HG03175 (cell line): ENCODE results near the gene SMARCA2.
"Not testable (repeated sequence)": the region's sequence is repeated elsewhere in the genome, so short reads cannot be mapped to it uniquely, and the experiment has no call there.

Experiments
- ATAC-seq: cut with Tn5 transposase; IDR thresholded peaks from one replicate; pipeline ENCODE4 v1.9.1; 2021; ENCODE audit warnings: mild to moderate bottlenecking, moderate library complexity; ENCODE audit not compliant: unreplicated experiment

SMARCA2 gene

GRCh38 chr9:2134391-2134790, 119.2 kb downstream of the SMARCA2 start:
- no peak for ATAC-seq

DNA sequence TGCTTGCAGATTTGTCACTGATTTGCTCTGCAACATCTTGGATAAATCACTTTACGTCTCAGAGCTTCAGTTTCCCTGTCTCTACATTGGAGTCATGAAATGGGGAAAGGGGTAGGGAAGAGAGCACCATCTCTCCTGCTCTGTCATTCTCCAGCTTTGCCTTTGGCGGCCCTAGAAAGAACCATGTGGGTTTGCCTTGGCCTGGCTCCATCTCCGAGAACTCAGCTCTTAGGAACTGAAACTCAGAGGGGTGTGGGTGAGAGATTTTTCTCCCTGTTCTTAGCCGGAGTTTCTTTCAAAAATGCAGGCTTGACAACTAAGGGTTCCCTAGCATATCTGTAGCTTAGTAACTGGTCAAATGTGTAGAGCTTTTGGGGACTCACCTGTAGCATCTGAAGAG, 123.5 kb downstream of the SMARCA2 start:
- no peak for ATAC-seq

- ATAC-seq, result no peak
Measured at GRCh38 chr9:2140600-2141223, 125.6 kb downstream of the SMARCA2 start.

DNA sequence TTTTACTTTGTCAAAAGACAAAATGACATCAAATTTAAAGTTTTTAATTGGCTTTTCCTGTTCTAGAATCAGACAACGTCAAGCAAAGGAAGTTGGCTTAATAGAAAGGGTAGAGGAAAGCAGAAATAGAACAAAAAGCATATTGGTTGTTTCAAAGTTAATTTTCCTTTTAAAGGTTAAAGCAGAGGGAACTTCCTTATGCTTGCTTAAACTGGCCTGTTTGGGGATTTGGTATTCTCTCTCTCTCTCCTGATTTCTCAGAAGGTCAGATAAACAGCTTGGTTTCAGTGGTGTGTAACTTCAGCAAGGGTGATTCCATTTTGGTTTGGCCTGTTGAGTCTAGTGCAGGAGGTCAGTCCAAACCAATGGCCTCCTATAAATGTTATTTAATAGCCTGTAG, 127.1 kb downstream of the SMARCA2 start:
- ATAC-seq, result no peak

GRCh38 chr9:2144619-2145018, 129.5 kb downstream of the SMARCA2 start:
- no peak for ATAC-seq

- ATAC-seq, result no peak
Measured at GRCh38 chr9:2145746-2146145, 130.6 kb downstream of the SMARCA2 start.

DNA sequence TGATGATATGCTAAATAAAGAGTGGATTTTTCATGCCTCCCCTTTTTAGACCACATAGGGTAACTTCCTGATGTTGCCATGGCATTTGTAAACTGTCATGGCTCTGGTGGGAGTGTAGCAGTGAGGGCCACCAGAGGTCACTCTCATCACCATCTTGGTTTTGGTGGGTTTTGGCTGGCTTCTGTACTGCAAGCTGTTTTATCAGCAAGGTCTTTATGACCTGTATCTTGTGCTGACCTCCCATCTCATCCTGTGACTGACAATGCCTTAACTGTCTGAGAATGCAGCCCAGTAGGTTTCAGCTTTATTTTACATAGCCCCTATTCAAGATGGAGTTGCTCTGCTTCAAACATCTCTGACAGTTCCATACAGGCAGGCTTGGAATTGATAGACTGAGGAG, 131.6 kb downstream of the SMARCA2 start:
- not testable (repeated sequence) for ATAC-seq

GRCh38 chr9:2150338-2150737, 135.2 kb downstream of the SMARCA2 start:
- ATAC-seq, result no peak

- no peak for ATAC-seq
Measured at GRCh38 chr9:2151171-2151570, 136.0 kb downstream of the SMARCA2 start.

- ATAC-seq, result no peak
Measured at GRCh38 chr9:2152966-2153629, 138.0 kb downstream of the SMARCA2 start.

DNA sequence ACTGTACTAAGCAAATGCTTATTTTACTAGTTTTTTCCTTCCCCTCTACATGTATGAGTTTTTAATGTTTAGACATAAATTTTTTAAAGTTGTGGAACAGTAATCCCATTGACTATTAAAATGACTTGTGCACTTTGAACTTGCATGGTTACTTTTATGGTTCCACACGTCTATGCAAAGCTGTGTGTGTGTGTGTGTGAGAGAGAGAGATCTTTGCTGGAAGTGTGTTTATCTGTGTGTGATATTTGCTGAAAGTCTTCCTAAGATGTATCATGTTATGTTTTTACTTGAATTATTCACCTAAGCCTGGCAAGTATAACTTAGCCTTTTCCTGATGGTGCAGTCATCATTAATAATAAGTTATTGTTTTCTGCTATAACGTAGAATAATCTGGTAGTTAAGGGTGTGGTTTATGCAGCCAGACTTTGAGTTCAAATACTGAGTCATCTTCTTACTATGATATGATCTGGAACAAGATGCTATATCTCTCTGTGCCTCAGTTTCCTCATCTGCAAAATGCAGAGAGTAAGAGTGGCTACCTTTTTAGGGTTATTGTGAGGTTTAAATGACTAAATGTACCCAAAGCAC, 138.6 kb downstream of the SMARCA2 start:
- ATAC-seq, result no peak

DNA sequence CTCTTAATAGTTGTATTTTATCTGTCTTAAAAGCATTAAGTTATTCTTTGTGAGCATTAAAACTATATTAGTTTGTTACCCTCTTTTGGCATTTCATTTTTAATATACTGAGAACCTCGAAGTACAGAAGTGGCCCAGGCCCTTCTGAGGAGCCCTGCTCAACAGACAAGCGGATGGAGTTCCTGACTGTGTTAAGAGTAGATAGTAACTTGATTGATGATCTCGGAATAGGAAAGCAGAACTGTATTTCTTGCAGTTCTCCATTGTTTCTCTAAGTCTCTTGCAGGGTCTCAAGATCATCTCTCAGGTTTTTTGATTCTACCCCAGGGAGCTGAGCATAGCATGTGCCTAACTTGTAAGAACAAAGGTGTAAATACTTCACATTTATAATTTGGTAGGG, 139.6 kb downstream of the SMARCA2 start:
- no peak for ATAC-seq

DNA sequence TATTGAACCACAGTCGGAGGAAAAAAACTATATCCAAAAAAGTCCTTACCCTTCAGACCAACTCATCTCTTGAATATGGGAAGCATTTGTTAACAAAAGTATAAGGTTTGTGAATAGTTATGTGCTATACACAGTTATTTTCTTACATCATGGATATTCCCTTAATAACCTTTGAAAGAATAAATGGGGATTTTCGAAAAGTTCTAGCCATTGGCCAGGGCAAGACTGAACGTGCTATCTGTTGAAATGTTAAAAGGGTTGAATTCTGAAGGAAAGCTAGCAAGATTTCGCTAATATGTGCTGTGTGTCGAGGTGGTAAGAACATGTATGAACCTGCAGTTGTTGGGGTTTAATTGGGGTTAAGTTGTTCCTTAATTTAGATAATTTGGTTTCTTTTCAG, 140.8 kb downstream of the SMARCA2 start:
- ATAC-seq, result no peak

DNA sequence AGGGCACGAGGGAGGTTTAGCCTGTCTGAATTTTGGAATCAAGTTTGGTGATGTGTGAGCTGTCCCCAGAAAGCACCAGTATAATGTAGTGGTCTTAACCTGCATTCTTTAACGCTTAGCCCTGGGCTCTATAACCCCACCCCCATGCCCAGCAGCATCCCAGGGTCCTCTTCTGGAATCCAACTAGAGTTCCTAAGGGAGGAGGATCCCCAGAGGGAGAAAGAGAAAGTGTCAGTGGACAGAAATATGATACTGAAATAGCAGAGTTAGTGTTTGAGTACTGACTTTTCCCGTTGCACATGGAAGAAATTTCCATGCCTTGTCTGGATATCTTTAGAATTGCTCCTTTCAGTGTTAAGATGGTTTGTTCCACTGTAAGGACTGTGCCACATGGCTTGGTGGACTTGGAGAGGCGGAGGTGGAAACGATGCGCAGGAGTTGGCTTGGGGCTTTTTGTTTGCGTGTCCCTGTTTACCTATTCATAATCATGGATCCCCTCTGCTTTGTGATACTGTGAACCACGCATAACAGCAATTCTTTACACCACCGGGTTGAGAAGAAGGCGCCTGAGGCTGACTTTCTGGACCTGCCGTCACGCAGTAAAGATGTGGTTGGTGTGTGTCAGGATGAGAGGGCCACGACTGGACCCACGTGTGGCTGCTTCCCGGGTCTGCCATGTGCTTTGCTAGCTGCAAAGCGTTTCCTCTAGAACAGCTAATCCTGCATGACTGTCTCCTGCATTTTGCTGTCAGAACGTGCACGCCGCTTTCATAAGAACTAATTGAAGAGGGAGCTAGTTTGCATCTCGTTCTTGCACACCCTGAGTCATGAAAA, 142.3 kb downstream of the SMARCA2 start:
- peak; percentile 51 for ATAC-seq

DNA sequence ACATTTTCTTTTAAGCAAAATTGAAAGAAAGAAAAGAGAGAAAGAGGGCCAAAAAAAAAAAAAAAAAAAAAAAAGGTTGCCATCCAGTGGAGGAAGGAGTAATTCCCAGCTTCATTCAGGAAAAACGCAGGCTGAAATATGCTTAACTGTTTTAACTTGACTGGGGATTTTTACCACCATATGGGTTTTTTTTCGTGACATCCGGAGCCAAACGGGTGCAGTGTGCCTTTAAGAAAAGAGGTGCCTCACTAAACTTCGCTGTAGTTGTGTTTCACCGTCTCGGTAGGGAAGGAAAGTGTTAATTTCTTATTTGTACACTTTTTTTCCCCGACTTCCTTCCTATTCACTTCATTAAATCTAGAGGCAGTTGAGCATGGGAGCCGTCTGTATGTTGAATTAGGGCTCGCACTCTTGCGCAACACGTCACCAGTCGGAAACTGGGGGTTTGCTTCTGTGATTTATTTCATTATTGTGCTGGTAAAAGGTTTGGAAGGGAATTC, 143.0 kb downstream of the SMARCA2 start:
- peak; percentile 47 for ATAC-seq

DNA sequence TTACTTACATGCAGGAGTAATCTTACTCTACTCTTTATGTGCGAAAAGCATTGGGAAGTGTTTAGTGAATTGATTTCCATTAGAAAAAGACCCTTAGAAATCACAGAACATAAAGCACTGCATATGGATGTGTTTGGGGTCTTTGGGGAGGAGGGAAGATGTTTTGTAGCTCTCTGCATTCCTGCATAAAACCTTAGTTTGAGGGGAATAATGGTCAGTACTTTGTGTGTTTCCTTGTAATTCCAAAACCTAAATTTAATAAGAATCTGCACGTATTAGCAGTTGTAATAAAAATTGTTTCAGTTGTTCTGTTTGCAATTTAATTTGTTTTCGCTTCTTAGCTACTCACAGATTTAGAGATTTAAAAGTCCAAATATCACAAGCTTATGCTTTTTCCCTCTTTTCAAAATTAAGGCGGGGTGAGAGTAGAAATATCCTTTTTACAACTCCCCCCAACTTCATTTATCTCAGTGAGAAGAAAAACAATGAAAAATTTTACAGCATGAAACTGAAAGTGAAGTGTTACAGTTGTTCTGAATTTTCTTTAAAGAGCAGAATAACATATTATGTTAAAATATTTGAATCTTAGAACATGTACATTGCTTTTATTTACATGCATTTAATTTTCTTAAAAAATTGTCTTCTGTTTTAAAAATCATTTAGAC, 143.8 kb downstream of the SMARCA2 start:
- no peak for ATAC-seq

DNA sequence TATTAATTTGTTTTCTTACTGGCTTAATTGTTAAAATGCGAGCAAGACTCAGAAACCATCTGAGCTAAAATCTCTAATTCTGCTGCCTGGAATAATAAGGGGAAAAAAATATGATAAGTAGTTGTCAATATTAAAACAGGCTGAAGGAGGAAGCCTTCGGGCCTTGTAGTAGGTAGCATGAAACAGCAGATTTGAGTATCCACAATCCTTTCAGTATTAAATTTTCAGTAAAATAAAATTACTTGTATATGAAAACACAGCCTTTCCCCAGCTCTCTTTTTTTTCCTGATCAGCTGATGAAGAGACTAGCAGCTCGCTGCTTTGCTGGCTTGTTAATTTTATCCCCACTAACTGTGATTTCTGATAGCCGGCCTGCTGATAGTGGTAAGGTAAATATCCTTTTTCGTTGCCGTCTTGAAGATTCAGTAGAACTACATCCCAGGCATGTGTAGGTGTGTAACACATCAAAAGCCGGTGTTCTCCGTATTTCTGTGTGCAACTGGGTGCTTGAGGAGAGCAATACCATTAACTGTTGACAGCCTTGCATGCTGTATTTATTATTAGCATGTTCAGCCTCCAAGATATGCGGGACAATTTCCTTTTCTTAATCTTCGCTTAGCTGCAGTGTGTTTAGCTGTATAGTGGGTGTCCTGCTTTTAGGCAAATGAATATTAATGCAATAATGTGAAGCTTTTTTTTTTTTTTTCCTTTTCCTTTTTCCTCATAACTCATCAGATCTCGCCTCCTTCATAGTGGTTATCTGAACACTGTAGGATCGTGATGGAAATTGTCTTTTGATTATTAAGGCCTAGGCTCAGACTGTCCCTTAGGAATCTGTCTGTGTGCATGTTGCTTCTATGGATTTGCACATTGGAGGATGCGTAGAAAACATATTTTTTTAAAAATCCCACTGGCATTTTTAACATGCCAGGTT, 144.6 kb downstream of the SMARCA2 start:
- no peak for ATAC-seq

GRCh38 chr9:2161661-2162060, 146.5 kb downstream of the SMARCA2 start:
- ATAC-seq, result no peak

DNA sequence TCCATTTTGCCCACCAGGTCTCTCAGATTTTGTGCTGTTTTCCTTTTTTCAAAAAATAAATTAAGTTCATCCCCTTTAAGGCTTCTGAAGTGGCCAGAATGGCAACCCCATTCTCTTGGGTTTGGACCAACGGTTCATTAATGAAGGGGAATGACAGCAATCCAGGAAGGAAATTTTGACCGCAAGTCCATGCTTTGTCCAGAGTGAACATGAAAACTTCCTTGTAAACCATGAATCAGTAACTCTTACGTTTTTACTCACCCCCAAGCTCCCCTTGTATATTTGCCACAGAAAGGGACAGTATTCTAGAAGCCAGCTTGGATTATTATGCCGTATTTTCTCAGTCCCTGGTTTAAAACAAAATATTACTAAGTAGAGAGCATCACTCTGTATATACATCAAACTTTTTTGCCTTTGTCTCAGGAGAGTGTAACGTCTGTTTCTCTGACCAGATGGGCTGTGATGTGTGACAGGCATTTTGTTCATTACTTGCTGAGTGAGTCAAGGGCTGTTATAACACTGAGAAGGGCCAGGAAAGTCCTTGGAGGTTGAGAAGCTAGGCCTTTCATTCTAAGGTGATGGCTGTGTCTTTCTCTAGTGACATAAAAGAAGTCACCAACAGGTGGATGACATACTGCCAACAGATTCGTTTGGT, 148.2 kb downstream of the SMARCA2 start:
- ATAC-seq, result no peak
